HG03521 (cell line): ENCODE measurements around the gene RBMX.
A peak's percentile ranks its signal among the peaks of the same experiment; 100 is the strongest.
"Not testable (repeated sequence)": the region's sequence is repeated elsewhere in the genome, so short reads cannot be mapped to it uniquely, and the experiment has no call there.

Source experiments
- ATAC-seq: cut with Tn5 transposase; IDR thresholded peaks from one replicate; pipeline ENCODE4 v1.9.1; 2021; ENCODE audit warnings: mild to moderate bottlenecking, moderate library complexity; ENCODE audit not compliant: unreplicated experiment

Gene RBMX

GRCh38 chrX:136879001-136879687 lies 1.4 kb downstream of the RBMX start:
- no peak for ATAC-seq

GRCh38 chrX:136878423-136878822 lies 2.1 kb downstream of the RBMX start:
- ATAC-seq = no peak

GRCh38 chrX:136874114-136874513 lies 6.4 kb downstream of the RBMX start:
- ATAC-seq = not testable (repeated sequence)

- not testable (repeated sequence) for ATAC-seq
Observed at GRCh38 chrX:136873210-136873609, 7.3 kb downstream of the RBMX start.

GRCh38 chrX:136872091-136872700 lies 8.3 kb downstream of the RBMX start:
- ATAC-seq = no peak

- no peak for ATAC-seq
Observed at GRCh38 chrX:136870064-136870463, 10.5 kb downstream of the RBMX start.

GRCh38 chrX:136868283-136869055 lies 12.1 kb downstream of the RBMX start:
- no peak for ATAC-seq

GRCh38 chrX:136867518-136867917 lies 13.0 kb downstream of the RBMX start:
- ATAC-seq = no peak

- no peak for ATAC-seq
Observed at GRCh38 chrX:136867096-136867491, 13.4 kb downstream of the RBMX start.

- ATAC-seq = no peak
Observed at GRCh38 chrX:136866337-136867095, 14.0 kb downstream of the RBMX start.

- no peak for ATAC-seq
Observed at GRCh38 chrX:136865270-136866158, 15.0 kb downstream of the RBMX start.

- ATAC-seq = no peak
Observed at GRCh38 chrX:136863826-136864225, 16.7 kb downstream of the RBMX start.

GRCh38 chrX:136862546-136862945 lies 18.0 kb downstream of the RBMX start:
- no peak for ATAC-seq

- ATAC-seq = no peak
Observed at GRCh38 chrX:136861877-136862276, 18.6 kb downstream of the RBMX start.

- ATAC-seq = no peak
Observed at GRCh38 chrX:136858007-136858756, 22.3 kb downstream of the RBMX start.

GRCh38 chrX:136856551-136856950 lies 24.0 kb downstream of the RBMX start:
- ATAC-seq = peak; percentile 70

GRCh38 chrX:136856050-136856449 lies 24.5 kb downstream of the RBMX start:
- no peak for ATAC-seq

GRCh38 chrX:136851526-136851925 lies 29.0 kb downstream of the RBMX start:
- ATAC-seq = no peak

- ATAC-seq = no peak
Observed at GRCh38 chrX:136850441-136851175, 29.9 kb downstream of the RBMX start.
